ENCODE results near the gene KCNN1.
"Not testable (repeated sequence)": the region's sequence is repeated elsewhere in the genome, so short reads cannot be mapped to it uniquely, and the experiment has no call there.

KCNN1 gene

GRCh38 chr19:17975032-17975431, 8.1 kb downstream of the KCNN1 start:
- Mint-ChIP-seq H3K27ac (no peak overlapping the region), H3K9me3 (no peaks in the 10 kb centered on the region), H3K4me3 (no peak overlapping the region), H3K4me1 (peaks cover 15% of the 10 kb centered on the region), H3K36me3 (no peaks in the 10 kb centered on the region), H3K27me3 (peaks cover 1% of the 10 kb centered on the region)
- no peak for ATAC-seq

DNA sequence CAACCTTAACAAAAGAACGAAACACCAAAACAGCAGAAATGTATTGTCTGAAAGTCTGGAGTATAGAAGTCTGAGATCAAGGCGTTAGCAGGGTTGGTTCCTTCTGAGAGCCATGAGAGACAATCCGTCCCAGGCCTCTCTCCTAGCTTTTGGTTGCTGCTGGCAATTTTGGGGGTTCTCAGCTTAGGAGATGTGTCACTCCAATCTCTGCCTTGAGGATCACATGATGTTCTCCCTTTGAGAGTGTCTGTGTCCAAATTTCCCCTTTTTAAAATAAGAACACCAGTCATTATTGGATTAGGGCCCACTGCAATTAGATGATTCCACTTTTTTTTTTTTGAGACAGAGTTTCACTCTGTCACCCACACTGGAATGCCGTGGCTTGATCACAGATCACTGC, 10.1 kb downstream of the KCNN1 start:
- Mint-ChIP-seq H3K4me1 (peaks cover 23% of the 10 kb centered on the region), H3K27ac (no peak overlapping the region), H3K9me3 (no peaks in the 10 kb centered on the region), H3K36me3 (no peaks in the 10 kb centered on the region), H3K27me3 (no peaks in the 10 kb centered on the region), H3K4me3 (no peak overlapping the region)
- ATAC-seq, result no peak

GRCh38 chr19:17977488-17977887, 10.6 kb downstream of the KCNN1 start:
- H3K36me3 Mint-ChIP-seq, result no peaks in the 10 kb centered on the region
- no peak overlapping the region for H3K27ac Mint-ChIP-seq
- peaks cover 23% of the 10 kb centered on the region for H3K4me1 Mint-ChIP-seq
- H3K27me3 Mint-ChIP-seq, result peaks cover 4% of the 10 kb centered on the region
- no peaks in the 10 kb centered on the region for H3K9me3 Mint-ChIP-seq
- no peak for ATAC-seq
- H3K4me3 Mint-ChIP-seq, result no peak overlapping the region

DNA sequence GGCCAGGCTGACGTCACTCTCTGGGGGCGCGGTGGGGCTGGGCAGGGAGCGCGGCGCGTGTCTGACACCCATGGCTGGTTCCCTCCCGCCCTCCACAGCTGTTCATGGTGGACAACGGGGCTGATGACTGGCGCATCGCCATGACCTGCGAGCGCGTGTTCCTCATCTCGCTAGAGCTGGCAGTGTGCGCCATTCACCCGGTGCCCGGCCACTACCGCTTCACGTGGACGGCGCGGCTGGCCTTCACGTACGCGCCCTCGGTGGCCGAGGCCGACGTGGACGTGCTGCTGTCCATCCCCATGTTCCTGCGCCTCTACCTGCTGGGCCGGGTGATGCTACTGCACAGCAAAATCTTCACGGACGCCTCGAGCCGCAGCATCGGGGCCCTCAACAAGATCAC, 14.7 kb downstream of the KCNN1 start:
- ATAC-seq, result no peak
- no peaks in the 10 kb centered on the region for H3K36me3 Mint-ChIP-seq
- H3K9me3 Mint-ChIP-seq, result no peaks in the 10 kb centered on the region
- no peak overlapping the region for H3K4me3 Mint-ChIP-seq
- peaks cover 25% of the 10 kb centered on the region for H3K27me3 Mint-ChIP-seq
- no peak overlapping the region for H3K27ac Mint-ChIP-seq
- peaks cover 17% of the 10 kb centered on the region for H3K4me1 Mint-ChIP-seq

DNA sequence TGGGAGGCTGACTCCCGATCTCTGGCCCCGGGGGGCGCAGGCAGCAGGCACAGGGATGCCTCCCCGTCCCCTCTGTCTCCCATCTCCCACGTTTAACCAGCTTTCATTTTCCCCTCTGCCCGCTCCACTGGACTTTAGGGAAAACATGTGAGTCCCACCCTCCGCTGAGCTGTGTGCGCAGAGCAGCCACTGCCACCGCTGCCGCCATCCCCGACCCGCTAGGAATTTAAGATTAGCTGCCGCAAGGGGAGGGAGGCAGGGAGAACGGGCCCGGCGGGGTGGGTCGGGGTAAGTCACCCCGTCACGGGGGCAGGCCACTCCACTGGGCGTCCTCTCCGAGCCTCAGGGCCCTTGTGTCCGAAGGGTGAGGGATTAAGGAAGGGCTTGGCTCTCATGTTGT, 15.5 kb downstream of the KCNN1 start:
- Mint-ChIP-seq H3K4me3 (no peak overlapping the region), H3K27me3 (peaks cover 25% of the 10 kb centered on the region), H3K9me3 (no peaks in the 10 kb centered on the region), H3K36me3 (no peaks in the 10 kb centered on the region), H3K4me1 (peaks cover 17% of the 10 kb centered on the region), H3K27ac (peak overlapping the region; percentile 33)
- ATAC-seq, result no peak

- Mint-ChIP-seq H3K27ac (no peak overlapping the region), H3K36me3 (no peaks in the 10 kb centered on the region), H3K27me3 (peaks cover 25% of the 10 kb centered on the region), H3K4me1 (peaks cover 7% of the 10 kb centered on the region), H3K4me3 (no peak overlapping the region), H3K9me3 (no peaks in the 10 kb centered on the region)
- ATAC-seq, result no peak
These were observed 18.3 kb downstream of the KCNN1 start for GRCh38 chr19:17985037-17985818.

DNA sequence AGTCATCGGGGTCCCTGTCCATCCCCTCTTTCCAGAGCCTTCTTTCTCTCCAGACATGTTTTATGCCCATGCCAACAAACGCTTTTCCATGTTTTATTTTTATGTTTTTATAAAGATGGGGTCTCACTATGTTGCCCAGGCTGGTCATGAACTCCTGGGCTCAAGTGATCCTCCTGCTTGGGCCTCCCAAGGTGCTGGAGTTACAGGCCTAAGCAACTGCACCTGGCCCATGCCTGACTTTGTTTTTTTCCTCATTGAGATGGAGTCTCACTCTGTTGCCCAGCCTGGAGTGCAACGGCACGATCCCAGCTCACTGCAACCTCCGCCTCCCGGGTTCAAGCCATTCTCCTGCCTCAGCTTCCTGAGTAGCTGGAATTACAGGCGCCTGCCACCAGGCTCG, 19.7 kb downstream of the KCNN1 start:
- ATAC-seq, H3K36me3 Mint-ChIP-seq: not testable (repeated sequence)

DNA sequence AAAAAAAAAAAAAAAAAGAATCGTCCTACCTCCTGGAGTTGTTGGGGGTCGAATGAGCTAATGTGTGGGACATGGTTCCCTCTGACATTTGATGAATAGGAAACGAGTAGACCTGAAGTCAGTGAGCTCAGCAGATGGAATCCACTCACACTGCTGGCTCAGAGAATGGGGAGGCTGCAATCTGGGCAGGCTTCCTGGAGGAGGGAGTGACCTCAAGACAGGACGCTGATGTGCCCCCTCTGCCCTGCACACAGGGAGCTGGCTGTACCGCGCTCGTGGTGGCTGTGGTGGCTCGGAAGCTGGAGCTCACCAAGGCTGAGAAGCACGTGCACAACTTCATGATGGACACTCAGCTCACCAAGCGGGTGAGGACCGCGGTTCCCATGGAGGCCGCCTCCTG, 21.3 kb downstream of the KCNN1 start:
- no peaks in the 10 kb centered on the region for H3K36me3 Mint-ChIP-seq
- ATAC-seq, result no peak
- H3K9me3 Mint-ChIP-seq, result no peaks in the 10 kb centered on the region
- H3K27ac Mint-ChIP-seq, result no peak overlapping the region
- no peaks in the 10 kb centered on the region for H3K4me1 Mint-ChIP-seq
- H3K27me3 Mint-ChIP-seq, result peaks cover 16% of the 10 kb centered on the region
- no peak overlapping the region for H3K4me3 Mint-ChIP-seq

More for the DNA sequence above, 19.7 kb downstream of the KCNN1 start:
- H3K27me3 Mint-ChIP-seq, result peaks cover 25% of the 10 kb centered on the region
- H3K4me3 Mint-ChIP-seq, H3K4me1 Mint-ChIP-seq, H3K27ac Mint-ChIP-seq, H3K9me3 Mint-ChIP-seq: not testable (repeated sequence)

GRCh38 chr19:17989425-17990094, 22.7 kb downstream of the KCNN1 start:
- H3K4me3 Mint-ChIP-seq, result no peak overlapping the region
- no peaks in the 10 kb centered on the region for H3K9me3 Mint-ChIP-seq
- H3K4me1 Mint-ChIP-seq, result no peaks in the 10 kb centered on the region
- peaks cover 14% of the 10 kb centered on the region for H3K27me3 Mint-ChIP-seq
- ATAC-seq, result no peak
- H3K36me3 Mint-ChIP-seq, result no peaks in the 10 kb centered on the region
- H3K27ac Mint-ChIP-seq, result no peak overlapping the region

- Mint-ChIP-seq H3K4me3 (no peak overlapping the region), H3K9me3 (no peaks in the 10 kb centered on the region)
These were observed 26.3 kb downstream of the KCNN1 start for GRCh38 chr19:17993076-17993813.

DNA sequence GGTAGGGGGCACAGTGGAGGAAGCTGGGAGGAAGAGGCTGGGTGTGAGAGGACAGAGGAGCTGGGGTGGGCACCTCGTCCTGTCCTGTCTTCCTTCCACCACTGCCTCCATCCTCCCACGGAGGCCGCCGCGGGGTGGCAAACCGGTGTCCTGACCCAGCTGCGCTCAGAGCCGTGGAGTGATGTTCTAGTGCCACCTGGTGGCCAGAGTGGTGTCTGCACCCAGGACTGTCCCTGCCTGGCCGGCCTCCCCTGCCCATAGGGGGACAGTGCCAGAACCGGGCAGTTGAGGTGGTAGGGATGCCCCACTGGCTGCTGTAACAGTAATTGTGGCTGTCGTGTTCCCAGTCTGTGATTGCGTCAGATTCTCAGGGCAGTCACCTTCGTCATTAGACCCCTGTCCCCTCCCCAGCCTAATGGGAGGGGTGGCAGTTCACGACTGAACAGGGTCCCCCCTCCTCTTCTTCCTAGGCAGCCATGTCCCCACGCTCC, 30.0 kb downstream of the KCNN1 start:
- peak; percentile 67 for ATAC-seq
- H3K4me1 Mint-ChIP-seq, result peaks cover 25% of the 10 kb centered on the region
- no peaks in the 10 kb centered on the region for H3K27me3 Mint-ChIP-seq
- H3K36me3 Mint-ChIP-seq, result no peaks in the 10 kb centered on the region
- H3K9me3 Mint-ChIP-seq, result no peaks in the 10 kb centered on the region
- no peak overlapping the region for H3K27ac Mint-ChIP-seq
- H3K4me3 Mint-ChIP-seq, result no peak overlapping the region

More at GRCh38 chr19:17993076-17993813, 26.3 kb downstream of the KCNN1 start:
- H3K27me3 Mint-ChIP-seq, result no peaks in the 10 kb centered on the region
- no peaks in the 10 kb centered on the region for H3K36me3 Mint-ChIP-seq
- H3K27ac Mint-ChIP-seq, result no peak overlapping the region
- no peak for ATAC-seq
- H3K4me1 Mint-ChIP-seq, result peaks cover 15% of the 10 kb centered on the region

GRCh38 chr19:17997969-17998826, 31.3 kb downstream of the KCNN1 start:
- Mint-ChIP-seq H3K9me3 (no peaks in the 10 kb centered on the region), H3K4me1 (peaks cover 33% of the 10 kb centered on the region), H3K27ac (peak overlapping the region; percentile 16), H3K4me3 (no peak overlapping the region), H3K27me3 (no peaks in the 10 kb centered on the region), H3K36me3 (peaks cover 6% of the 10 kb centered on the region)
- no peak for ATAC-seq

DNA sequence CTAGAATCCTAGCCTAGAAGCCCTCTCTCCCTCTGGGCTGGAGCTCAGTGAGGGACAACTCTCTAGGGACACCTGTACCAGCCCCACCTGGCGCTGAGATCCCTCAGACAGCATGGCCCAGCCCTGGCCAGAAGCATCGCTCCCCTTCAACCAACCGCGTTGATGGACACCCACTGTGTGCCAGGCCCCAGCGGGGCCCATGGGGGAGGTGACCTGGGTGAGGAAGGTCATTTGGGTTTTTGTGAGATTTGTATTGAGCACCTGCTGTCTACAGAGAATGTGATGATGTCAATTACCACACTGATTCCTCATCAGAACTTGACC, 31.9 kb downstream of the KCNN1 start:
- Mint-ChIP-seq H3K9me3 (no peaks in the 10 kb centered on the region), H3K36me3 (peaks cover 6% of the 10 kb centered on the region), H3K27me3 (no peaks in the 10 kb centered on the region), H3K4me1 (peaks cover 33% of the 10 kb centered on the region), H3K27ac (peak overlapping the region; percentile 16), H3K4me3 (no peak overlapping the region)
- no peak for ATAC-seq

DNA sequence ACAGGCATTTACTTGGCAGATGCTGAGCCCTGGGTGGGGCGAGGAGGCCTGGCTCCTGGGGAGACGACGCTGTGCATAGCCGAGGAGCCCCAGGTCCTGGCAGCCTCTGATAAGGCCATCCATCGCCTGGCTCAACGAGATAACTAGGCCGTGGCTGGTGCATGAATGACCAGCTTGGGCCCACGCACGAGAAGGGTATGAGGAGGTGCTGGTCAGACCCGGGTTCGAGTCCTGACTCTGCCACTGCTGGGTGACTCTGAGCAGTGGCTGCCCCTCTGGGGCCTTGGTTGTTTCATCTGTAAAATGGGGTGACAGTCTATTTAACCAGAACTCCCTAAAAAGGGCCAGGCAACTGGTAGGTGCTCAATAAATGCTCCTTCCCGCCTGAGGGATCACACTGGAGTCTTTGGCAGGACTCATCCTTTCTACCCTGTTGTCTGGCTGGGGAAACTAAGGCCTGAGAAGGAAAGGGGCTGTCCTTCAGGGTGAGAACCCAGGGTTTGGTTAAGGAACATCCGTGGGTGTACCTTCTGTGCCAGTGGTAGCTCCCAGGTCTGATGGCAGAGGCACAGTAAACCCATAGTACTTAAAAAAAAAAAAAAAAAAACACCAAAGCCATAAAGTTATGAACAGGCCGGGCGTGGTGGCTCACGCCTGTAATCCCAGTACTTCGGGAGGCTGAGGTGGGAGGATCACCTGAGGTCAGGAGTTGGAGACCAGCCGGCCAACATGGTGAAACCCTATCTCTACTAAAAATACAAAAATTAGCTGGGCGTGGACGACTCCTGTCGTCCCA, 33.0 kb downstream of the KCNN1 start:
- H3K4me3 Mint-ChIP-seq, result peak overlapping the region; percentile 84
- ATAC-seq, result no peak
- H3K27ac Mint-ChIP-seq, result peak overlapping the region; percentile 94
- peaks cover 6% of the 10 kb centered on the region for H3K36me3 Mint-ChIP-seq
- H3K4me1 Mint-ChIP-seq, result peaks cover 33% of the 10 kb centered on the region
- no peaks in the 10 kb centered on the region for H3K27me3 Mint-ChIP-seq
- H3K9me3 Mint-ChIP-seq, result no peaks in the 10 kb centered on the region
